Colon (tissue), 2 donors: ENCODE results near the gene CTNND1.
"Not testable (repeated sequence)": the region's sequence is repeated elsewhere in the genome, so short reads cannot be mapped to it uniquely, and the experiment has no call there.

Source experiments
- FAIRE-seq: peaks from 2 replicates; lab custom pipeline; 2012; peaks lifted over from hg19 to GRCh38; lab: Jason Lieb, UNC
- donor health status: control.
- donor health status: control.

CTNND1 gene

DNA sequence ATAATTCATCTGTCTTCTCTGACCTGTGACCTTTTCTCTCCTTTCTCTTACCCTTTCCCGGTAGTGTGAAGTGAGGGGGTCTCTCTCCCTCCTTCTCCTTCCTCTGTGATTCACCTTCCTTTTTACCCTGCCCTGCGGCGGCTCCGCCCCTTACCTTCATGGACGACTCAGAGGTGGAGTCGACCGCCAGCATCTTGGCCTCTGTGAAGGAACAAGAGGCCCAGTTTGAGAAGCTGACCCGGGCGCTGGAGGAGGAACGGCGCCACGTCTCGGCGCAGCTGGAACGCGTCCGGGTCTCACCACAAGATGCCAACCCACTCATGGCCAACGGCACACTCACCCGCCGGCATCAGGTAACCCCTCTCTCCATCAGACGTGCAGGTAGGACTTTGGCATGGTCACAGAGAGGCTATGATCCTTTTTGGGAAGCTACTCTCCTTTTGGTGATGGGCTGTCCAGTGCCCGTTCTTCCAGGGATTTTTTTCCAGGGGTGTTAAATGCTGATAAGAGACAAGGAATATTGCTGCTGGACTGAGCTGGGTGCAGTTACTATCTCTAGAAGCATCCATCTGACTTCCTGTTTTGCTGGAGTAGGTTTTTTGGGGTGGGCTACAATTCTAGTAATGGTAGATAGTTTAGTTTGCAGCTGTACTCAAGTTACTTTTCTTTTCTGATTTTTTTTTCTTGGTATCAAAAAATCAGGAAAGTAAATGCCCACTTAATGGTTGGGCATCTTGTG lies 29.9 kb downstream of the CTNND1 start:
- no peak for FAIRE-seq

DNA sequence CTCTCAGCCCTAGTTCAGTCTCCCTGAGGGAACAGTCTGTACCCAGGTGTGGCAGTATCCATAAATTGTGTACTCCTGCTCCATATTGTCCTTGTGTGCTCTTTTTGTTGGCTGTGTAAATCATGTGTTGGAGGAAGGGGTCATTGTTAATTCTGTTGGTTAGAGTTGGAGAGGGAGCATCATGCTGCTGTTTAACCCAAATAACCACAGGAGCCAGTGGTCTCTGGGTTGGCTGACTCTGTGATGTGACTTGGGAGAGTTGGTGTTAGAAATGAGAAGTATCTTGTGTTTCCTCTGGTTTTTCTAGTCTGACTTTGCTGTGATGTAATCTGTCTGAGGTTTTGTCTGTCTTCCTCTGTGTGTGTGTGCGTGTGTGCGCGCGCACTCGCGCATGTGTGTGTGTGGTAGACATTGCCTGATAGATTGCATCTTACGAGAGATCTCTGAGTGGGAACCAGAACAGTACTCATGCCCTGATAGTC lies 30.5 kb downstream of the CTNND1 start:
- FAIRE-seq: no peak

DNA sequence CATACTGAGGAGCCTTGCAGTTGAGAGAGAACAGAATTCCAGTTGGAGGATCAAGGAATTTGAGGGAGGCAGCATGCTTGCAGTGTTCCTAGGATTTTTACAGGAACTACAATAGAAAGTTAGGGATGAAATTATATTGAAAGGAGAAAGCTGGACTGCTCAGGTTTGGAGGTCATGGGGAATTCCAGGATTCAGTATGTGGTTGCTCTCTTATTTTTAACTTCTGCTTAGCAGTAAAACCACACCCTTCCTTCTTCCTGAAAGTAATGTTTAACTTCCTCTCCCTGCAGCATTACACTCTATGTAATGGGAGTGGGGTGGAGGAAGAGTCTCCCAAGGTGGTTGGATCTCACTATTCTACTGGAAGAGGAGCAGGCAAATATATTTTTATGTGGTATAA lies 31.3 kb downstream of the CTNND1 start:
- peak; percentile 49 for FAIRE-seq

DNA sequence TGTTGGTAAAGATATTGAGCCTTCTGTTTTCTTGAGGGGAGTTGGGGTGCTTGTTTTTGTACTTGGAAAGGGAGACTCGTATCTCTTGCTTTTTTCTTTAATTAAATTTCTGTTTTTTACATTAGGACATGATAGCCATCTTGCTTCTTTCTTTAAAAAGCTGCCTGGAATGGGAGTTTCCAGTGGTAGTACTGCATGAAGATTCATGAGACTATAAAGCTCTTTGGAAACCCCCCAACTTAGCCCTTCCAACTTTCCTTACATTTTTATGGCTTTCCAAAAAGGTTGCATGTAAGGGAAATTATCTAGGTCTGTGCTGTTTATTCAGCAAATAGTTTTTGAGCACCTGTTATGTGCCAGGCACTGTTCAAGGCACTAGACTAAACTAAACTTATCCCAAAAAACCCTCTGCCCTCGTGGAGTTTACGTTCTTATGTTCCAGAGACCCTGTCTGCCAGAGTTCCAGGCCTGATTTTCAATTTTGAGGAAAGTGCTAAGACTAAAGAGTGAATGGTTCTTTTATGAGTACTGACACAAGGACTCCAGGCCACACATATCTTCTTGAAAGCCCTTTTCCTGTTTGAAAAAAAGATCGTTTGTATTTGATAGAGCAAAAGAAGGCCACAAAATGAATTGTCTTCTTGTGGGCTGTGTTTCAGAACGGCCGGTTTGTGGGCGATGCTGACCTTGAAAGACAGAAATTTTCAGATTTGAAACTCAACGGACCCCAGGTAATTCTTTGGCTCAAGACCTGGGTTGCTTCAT lies 31.9 kb downstream of the CTNND1 start:
- no peak for FAIRE-seq

DNA sequence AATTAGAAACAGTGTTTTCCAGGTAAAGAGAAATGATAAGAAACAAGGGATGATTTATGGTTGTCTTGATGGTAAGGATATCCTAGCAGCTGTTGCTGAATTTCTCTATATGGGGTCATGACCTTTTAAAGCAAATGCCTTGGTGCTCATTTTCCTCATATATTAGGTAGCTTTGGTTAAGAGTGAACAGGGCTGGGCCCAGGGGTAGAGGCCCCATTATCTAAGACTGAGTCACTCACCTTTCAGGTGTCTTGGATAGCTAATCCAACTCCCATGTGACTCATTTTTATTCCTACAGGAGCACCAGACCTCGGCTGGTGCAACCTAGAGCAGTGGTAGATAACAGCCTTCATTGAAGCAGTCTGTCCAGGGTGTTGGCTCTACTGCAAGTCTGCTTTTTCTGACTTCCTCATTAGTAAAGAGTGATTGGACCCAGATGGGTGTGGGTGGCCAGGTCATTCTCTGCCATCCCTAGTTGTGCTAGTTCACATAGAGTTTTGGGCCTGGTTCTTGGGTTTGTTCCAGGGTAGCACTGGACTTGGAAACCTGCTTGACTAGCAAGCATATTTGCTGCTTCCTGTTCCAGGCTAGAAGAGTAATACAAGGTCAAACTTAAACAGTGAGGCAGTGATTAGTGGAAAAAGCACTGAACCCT lies 37.4 kb downstream of the CTNND1 start:
- FAIRE-seq: no peak

DNA sequence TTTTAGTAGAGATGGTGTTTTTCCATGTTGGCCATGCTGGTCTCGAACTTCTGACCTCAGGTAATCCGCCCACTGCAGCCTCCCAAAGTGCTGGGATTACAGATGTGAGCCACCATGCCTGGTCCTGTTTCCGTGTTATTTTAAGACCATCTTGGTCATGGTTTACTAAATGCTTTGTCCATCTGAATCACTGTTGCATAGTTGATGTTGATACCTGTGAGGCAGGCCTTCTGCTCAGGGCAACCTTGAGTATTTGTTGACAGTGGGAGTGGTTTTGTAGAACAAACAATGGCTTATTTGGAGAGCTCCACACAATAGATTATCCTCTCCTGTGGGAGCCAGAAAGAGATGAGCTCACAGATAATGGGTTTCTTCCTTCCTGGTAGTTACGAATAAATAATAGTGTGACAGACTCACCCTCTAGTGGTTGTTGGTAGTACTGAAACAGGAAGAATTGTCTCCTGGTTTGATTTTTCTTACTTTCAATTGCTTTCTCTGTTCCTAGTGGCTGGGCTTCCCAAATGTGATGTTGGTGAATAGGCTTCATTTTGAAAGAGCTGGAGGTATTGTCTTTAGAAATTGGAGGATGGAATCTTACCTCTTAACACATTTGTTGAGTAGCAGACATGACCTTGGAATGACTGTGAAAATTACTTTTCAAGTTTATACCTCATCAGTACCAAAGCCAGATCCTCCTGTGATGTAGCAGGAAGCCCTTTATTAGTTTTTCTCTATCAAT lies 39.0 kb downstream of the CTNND1 start:
- no peak for FAIRE-seq

DNA sequence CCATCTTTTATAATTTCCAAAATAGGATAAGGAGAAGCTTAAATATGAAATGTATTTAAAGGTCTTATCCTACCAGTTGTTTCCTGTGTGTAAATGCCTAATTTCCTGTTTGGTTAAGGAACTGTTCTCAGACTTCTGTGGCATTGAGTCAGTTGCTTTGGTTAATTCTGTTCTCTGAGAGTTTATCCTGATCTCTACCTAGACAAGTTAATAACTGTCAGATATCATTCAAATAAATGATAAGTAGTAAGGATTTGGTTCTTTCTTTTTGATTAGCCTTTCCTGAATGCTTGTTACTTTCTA lies 39.5 kb downstream of the CTNND1 start:
- no peak for FAIRE-seq

DNA sequence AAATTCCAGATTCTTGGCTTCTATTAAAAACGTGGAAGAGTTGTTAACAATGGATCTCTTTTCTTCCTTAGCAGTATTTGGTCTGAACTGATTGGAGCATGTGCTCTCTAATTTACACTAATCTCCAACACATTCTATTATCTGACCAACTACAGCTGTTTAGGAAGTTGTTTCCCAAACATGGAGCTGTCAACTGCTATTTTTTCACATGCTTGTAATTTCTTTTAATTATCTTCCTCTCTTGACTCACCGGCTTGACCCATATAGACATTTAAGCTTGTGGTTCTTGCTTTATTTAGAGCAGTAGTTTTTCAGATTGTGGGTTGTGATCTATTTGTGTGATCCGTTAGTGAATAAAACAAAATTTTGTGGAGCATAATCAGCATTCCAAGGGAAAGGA lies 40.8 kb downstream of the CTNND1 start:
- FAIRE-seq: no peak

DNA sequence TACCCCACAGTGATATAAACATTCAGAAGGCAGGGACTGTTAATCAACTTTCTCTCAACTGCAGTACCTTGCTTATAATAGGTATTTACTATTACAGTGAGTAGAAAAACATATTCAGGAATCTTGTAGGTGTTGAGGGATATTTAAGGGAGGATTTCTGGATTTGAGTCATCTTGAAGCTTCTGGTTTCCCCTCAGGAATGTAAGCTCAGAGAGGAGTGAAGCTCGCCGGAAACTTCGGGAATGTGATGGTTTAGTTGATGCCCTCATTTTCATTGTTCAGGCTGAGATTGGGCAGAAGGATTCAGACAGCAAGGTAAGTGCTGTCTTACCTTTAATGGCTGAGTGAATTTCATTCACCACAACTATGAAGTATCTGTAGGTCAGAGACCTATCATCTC lies 42.9 kb downstream of the CTNND1 start:
- no peak for FAIRE-seq

DNA sequence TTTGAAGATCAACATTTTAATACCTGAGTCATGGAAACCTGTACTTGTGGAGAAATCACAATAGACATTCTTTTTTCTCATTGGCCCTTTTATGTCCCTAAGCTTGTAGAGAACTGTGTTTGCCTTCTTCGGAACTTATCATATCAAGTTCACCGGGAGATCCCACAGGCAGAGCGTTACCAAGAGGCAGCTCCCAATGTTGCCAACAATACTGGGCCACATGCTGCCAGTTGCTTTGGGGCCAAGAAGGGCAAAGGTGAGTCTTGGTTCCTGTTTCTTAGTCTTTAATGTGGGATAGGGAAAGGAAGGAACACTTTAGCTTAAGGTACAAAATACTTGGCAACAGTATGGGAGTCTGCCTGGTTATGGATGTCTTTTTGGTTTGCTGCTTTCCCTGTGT lies 44.2 kb downstream of the CTNND1 start:
- no peak for FAIRE-seq

DNA sequence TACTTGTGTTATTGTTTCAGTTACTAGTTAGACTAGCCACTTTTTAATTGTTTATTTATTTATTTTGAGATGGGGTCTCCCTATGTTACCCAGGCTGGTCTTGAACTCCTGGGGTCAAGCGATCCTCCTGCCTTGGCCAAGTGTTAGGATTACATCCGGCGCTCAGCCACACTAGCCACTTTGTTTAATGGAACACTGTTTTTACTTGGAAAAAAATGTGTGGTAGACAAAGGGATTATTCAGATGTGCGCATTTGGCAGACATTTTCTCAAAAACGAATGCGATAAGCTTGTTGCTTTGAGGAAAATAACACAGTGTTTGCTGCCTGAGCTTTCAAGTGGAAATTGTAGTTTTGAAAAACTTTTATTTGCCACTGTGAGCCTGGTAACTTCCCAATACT lies 51.0 kb downstream of the CTNND1 start:
- no peak for FAIRE-seq

DNA sequence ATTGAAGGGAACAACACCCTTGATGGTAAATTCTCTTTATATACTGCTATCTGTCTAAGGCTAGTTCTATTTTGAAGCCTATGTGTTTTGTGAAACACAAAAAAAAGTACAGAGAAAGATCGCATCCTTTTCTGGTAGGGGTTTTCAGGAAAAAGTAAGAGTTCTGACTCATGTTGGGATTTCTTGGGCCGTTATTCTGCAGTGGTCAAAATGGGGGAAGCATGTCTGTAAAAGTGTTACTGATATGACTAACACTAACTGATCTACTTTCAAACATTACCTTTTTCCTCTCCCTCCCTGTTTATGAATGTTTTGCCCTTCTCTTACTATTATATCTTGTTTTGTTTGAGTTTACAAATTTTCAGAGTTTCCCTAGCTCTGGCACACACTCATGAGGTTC lies 53.9 kb downstream of the CTNND1 start:
- no peak for FAIRE-seq

DNA sequence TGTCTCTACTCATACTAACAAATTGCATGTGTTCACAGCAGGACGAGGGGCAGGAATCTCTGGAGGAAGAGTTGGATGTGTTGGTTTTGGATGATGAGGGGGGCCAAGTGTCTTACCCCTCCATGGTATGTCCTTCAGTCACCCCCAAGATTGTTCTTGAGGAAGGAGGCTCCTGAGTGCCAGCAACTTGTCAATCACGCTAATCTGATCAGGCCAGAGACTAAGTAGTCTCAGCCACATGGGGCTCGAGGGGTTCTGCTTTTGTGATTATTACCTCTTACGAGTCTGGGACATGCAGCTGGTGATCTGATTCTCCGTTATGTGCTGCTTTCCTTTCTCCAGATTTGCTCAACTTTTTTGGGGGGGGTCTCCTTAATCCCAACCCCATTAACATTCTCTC lies 54.3 kb downstream of the CTNND1 start:
- no peak for FAIRE-seq

DNA sequence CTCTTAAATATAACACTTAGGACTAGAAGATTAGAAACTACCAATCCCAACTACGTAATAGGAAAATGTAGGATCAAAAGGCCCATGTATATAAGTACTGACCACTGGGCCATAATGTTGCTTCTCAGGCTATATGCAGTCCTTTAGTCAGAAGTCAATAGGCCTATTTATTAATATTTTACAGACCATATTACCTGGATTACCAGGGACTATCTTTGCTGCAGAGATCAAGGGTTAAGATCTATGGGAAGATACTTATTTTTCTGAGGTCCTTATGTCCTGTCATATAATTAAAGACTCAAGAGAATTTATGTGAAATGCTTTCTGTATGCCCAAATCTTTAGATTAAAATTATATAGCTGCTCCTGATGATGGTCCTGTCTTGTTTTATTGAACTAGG lies 57.2 kb downstream of the CTNND1 start:
- FAIRE-seq: no peak

DNA sequence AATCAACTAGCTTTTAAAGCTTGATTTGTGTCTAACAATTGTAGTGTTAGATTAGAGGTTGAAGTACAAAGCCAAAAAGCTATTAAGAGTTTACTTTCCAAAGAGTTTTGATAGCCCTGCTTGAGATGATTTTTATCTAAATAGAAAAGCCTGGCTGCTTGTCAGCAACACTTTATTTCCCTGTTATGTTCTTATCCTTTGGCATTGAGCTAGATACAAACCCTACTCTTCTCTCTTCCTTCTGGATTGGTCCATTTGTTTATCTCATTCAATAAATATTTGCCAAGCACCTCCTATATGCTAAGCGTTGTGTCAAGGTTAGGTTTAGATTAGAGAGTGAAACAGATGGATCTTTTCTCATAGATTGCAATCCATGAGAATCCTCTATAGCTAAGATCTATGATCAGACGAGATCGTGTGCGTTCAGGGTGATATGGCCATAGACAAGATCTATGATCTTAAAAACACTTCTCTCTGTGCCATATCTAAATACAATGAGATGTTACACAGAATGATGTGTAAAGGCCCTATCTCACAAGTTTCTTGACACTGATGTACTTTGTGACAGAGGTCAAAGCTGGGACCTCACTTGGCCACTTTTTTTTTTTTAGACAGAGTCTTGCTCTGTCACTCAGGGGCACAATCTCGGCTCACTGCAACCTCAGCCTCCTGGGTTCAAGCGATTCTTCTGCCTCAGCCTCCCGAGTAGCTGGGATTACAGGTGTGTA lies 57.8 kb downstream of the CTNND1 start:
- no peak for FAIRE-seq

DNA sequence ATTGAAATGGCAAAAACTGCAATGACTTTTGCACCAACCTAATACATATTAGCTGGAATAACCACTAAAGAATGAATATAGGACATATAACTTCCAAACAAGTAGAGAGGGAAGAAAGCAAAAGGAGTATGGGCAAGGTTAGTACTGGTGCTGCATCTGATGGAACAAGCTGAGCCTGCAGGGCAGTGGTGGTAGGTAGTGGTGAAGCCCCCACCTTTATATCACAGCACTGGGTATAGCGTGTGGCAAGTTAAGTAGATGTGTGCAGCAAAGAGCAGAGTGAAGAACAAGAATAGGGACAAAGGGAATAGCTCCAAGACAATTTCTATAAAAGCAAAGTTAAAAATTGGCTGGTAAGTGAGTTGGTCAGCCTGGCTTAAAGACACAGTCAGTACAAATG lies 62.3 kb downstream of the CTNND1 start:
- FAIRE-seq: no peak

DNA sequence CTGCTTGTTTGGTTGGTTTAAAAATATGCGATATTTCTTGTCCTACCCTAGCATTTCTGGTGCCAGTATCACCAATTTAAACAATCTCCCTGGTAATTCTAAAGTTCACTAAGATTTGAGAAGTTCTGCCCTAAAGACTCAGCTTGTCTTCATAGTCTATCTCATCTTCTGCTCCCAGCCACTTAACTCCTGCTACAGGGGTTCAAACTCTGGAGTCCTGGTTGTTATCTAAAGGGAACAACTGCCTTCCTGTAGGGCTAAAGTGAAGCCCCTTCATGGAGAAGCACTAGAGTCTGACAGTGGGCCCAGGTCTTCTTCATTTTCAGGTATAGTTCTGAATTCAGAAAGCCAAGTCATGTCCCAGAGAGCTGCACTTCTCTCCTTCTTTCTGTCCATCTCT lies 73.2 kb downstream of the CTNND1 start:
- FAIRE-seq: no peak

DNA sequence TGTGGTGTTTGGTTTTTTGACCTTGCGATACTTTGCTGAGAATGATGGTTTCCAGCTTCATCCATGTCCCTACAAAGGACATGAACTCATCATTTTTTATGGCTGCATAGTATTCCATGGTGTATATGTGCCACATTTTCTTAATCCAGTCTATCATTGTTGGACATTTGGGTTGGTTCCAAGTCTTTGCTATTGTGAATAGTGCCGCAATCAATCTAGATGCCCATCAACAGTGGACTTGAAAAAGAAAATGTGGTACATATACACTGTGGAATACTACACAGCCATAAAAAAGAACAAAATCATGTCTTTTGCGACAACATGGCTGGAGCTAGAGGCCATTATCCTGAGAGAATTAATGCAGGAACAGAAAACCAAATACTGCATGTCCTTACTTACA lies 77.0 kb downstream of the CTNND1 start:
- FAIRE-seq: not testable (repeated sequence)

DNA sequence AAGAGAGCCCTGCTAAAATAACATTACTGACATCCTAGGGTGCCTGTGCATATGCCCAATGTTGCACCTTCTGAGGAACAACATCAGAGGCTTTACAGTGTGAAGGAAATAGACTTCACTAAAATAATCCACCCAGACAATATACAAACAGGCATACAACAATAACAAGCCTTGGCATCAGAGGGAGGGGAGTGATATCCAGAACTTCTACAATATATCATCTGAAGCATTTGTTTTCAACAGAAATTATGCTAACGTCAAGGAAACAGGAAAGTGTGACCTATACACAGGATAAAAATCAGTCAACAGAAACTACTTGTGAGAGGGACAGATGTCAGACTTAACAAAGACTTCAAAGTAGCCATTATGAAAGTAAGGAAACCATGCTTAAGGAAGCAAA lies 81.3 kb downstream of the CTNND1 start:
- FAIRE-seq: no peak

DNA sequence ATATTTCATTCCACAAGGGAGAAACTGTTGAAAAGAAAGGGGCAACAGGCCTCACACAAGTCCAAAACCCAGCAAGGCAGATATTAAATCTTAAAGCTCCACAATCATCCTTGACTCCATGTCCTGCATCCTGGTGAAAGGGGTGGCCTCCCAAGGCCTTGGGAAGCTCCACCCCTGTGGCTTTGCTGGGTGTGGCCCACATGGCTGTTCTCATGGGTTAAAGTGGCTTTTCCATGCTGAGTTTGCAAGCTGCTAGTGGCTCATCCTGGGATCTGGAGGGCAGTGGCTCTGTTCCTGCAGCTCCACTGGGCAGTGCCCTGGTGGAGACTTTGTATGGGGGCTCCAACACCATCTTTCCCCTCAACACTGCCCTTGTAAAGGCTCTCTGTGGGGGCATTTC lies 106.4 kb downstream of the CTNND1 start:
- no peak for FAIRE-seq

DNA sequence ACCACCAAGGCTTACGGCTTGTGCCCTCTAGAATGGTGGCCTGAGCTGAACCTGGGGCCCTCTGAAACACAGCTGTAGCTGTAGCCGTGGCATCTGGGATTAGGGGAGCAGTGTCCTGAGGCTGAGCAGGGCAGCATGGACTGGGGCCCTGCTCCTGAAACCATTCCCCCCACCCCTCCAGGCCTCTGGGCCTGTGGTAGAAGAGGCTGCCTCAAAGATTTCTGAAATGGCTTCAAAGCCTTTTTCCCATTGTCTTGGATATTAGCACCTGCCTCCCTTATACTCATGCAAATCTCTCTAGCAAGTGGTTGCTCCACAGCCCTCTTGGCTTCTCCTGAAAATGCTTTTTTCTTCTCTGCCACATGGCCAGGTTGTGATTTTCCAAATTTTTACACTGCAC lies 106.9 kb downstream of the CTNND1 start:
- FAIRE-seq: no peak
